COR-L47 (cell line): ENCODE data around the gene B3GNT2.
"Not testable (repeated sequence)": the region's sequence is repeated elsewhere in the genome, so short reads cannot be mapped to it uniquely, and the experiment has no call there.

ENCODE experiments used
- DNase-seq: peaks from one replicate; lab custom pipeline; 2025; lab: John Stamatoyannopoulos, UW

Gene B3GNT2

GRCh38 chr2:62195421-62196277, at the start of gene B3GNT2:
B3GNT2 (plus strand) TSS chr2:62196115; CDS start chr2:62222221, 26,106 bp downstream.
- DNase-seq: peak; percentile 48

- not testable (repeated sequence) for DNase-seq
Observed at GRCh38 chr2:62146790-62147189, 49.1 kb upstream of the B3GNT2 start.

- no peak for DNase-seq
Observed at GRCh38 chr2:62147610-62148301, 48.2 kb upstream of the B3GNT2 start.

GRCh38 chr2:62149708-62150107, 46.2 kb upstream of the B3GNT2 start:
- no peak for DNase-seq

GRCh38 chr2:62150597-62151305, 45.2 kb upstream of the B3GNT2 start:
- DNase-seq: no peak

GRCh38 chr2:62151306-62151638, 44.6 kb upstream of the B3GNT2 start:
- DNase-seq: no peak

GRCh38 chr2:62152000-62152399, 43.9 kb upstream of the B3GNT2 start:
- no peak for DNase-seq

GRCh38 chr2:62156861-62157496, 38.9 kb upstream of the B3GNT2 start:
- no peak for DNase-seq

- no peak for DNase-seq
Observed at GRCh38 chr2:62158444-62159121, 37.3 kb upstream of the B3GNT2 start.

- DNase-seq: not testable (repeated sequence)
Observed at GRCh38 chr2:62160691-62161090, 35.2 kb upstream of the B3GNT2 start.

- no peak for DNase-seq
Observed at GRCh38 chr2:62163106-62163831, 32.6 kb upstream of the B3GNT2 start.

- no peak for DNase-seq
Observed at GRCh38 chr2:62163834-62164233, 32.1 kb upstream of the B3GNT2 start.

- peak; percentile 21 for DNase-seq
Observed at GRCh38 chr2:62175728-62176127, 20.2 kb upstream of the B3GNT2 start.

GRCh38 chr2:62176801-62177200, 19.1 kb upstream of the B3GNT2 start:
- no peak for DNase-seq

- DNase-seq: no peak
Observed at GRCh38 chr2:62177392-62178049, 18.4 kb upstream of the B3GNT2 start.

GRCh38 chr2:62178741-62179271, 17.1 kb upstream of the B3GNT2 start:
- no peak for DNase-seq

- no peak for DNase-seq
Observed at GRCh38 chr2:62180975-62181374, 14.9 kb upstream of the B3GNT2 start.

GRCh38 chr2:62181843-62182242, 14.1 kb upstream of the B3GNT2 start:
- DNase-seq: no peak

- no peak for DNase-seq
Observed at GRCh38 chr2:62184512-62185230, 11.2 kb upstream of the B3GNT2 start.
